Measurements from ENCODE around the gene CRTC1. TPM values are rescaled to one million over a fixed set of nuclear protein-coding genes. Genes with fewer than 3 reads are reported as not detected.

CRTC1 gene
- total and polyA plus RNA-seq, 2 of the 13 experiments (the other 11 are each of a cell fraction or from before 2014, with no cell fraction given), result 2.0 to 2.7 TPM

DNA sequence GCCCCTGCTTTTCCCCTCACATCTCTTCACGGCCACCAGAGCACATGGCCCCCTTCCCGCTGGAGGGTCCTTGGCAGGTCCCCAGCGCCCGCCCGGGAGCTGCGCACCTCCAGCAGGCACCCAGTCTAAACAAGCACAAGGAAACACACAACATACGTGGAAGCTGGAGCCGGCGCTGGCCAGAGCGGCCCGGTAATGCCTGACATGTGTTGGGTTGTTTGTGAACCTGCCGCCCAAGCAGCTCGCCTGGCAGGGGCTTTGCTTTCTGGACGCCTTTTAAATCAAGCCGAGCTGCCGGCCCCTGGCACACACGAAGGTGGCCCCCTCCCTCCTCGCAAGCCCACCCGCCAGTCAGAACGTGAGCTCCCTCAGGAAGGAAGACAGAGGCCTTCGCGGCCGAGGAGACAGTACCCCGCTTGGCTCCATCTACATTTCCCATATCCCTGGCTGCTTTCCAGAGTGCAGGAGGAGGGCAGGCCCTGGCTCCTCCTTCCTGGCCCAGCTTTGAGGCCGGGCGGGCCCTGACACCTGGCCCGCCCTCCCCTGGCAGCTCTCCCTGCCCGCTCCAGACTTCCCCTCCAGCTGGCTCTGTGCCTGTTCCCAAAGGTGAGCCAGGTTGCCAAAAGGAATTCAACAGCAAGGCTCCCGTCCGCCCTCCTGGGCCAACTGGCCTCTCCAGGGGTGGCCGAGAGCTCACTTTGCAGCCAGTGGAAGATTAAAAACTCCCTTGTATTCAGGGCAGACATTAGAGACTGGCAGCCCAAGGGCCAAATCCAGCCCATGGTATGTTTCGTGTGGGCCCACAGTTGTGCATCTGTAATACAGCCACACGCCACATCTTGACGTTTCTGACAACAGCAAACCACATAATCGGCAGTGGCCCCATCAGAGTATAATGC, 78.9 kb downstream of the CRTC1 start (continued):
- TF ChIP-seq MYC (CRISPR knock-in tag; IDR thresholded peaks at IDR 0.05; ENCODE audit: borderline replicate concordance) (0 out of 2 replicates have a peak, but pooled peaks have one; percentile 19), TFAP4 (IDR thresholded peaks at IDR 0.05; ENCODE audit: borderline replicate concordance, low read depth) (0 out of 2 replicates have a peak, but pooled peaks have one; percentile 12), ZNF143 (CRISPR knock-in tag; IDR thresholded peaks at IDR 0.05) (no peak), ZNF317 (CRISPR knock-in tag; IDR thresholded peaks at IDR 0.05) (no peak), KDM2A (CRISPR knock-in tag; IDR thresholded peaks at IDR 0.05; ENCODE audit: borderline replicate concordance, low read depth) (peak; percentile 58; the same call in 1 of the 2 replicates), TMF1 (CRISPR knock-in tag; IDR thresholded peaks at IDR 0.05; ENCODE audit: low read depth) (no peak), ISL2 (CRISPR knock-in tag; IDR thresholded peaks at IDR 0.05) (0 out of 2 replicates have a peak, but pooled peaks have one; percentile 16), RELA (CRISPR knock-in tag; IDR thresholded peaks at IDR 0.05) (no peak), ZFX (CRISPR knock-in tag; IDR thresholded peaks at IDR 0.05; ENCODE audit: low read depth) (peak; percentile 66), SRSF1 (optimal IDR thresholded peaks at IDR 0.05; ENCODE audit: low read depth, low read length) (no peak), CTCF (CRISPR knock-in tag; IDR thresholded peaks at IDR 0.05) (peak; percentile 38), PATZ1 (CRISPR knock-in tag; IDR thresholded peaks at IDR 0.05) (peak; percentile 48; the same call in 1 of the 2 replicates), ZNF772 (CRISPR knock-in tag; IDR thresholded peaks at IDR 0.05) (0 out of 2 replicates have a peak, but pooled peaks have one; percentile 28), ZBED4 (CRISPR knock-in tag; IDR thresholded peaks at IDR 0.05; ENCODE audit: borderline replicate concordance) (peak; percentile 53; the same call in 1 of the 2 replicates)

Data from HepG2 (cell line).